SK-N-SH treated with all-trans-retinoic acid at 6 μM for 48 hours (cell line): ENCODE data around the gene CDKN2B-AS1.

Source experiments
- ATAC-seq: fragments of 200-7000 bp; cut with Tn5 transposase; 3 replicates; pipeline ENCODE4 v1.9.1; 2020; ENCODE audit warnings: mild to moderate bottlenecking, moderate library complexity
- ARNTL ChIP-seq: fragments of 450-650 bp; formaldehyde crosslinking; IDR thresholded peaks from 2 replicates; pipeline ENCODE4 v1.5.0; 2020; ENCODE audit warnings: low read depth, mild to moderate bottlenecking, moderate library complexity, borderline replicate concordance
- BACH2 ChIP-seq: fragments of 250-450 bp; sonication (Bioruptor Pico); IDR thresholded peaks from 2 replicates; pipeline ENCODE4 v1.9.0; 2021; ENCODE audit warnings: mild to moderate bottlenecking, borderline replicate concordance
- CREB5 ChIP-seq: fragments of 250-450 bp; sonication (Bioruptor Pico); IDR thresholded peaks from 2 replicates; pipeline ENCODE4 v1.5.1; 2020; ENCODE audit warnings: low read depth, mild to moderate bottlenecking, moderate library complexity
- CSRNP3 ChIP-seq: fragments of 250-450 bp; sonication (Bioruptor Pico); IDR thresholded peaks from 2 replicates; pipeline ENCODE4 v1.5.1; 2021; ENCODE audit warnings: mild to moderate bottlenecking, moderate library complexity
- ESRRG ChIP-seq: fragments of 250-450 bp; sonication (Bioruptor Pico); IDR thresholded peaks from 2 replicates; pipeline ENCODE4 v1.6.1; 2021; ENCODE audit warnings: mild to moderate bottlenecking
- GLIS3 ChIP-seq: fragments of 250-450 bp; sonication (Bioruptor Pico); IDR thresholded peaks from 2 replicates; pipeline ENCODE4 v1.5.0; 2020; ENCODE audit warnings: mild to moderate bottlenecking, moderate library complexity
- ISL1 ChIP-seq: fragments of 250-450 bp; sonication (Bioruptor Pico); IDR thresholded peaks from 2 replicates; pipeline ENCODE4 v2.1.2; 2022; ENCODE audit warnings: mild to moderate bottlenecking, moderate library complexity
- OSR1 ChIP-seq: fragments of 250-450 bp; sonication (Bioruptor Pico); IDR thresholded peaks from 2 replicates; pipeline ENCODE4 v1.8.0; 2022; ENCODE audit warnings: moderate library complexity, mild to moderate bottlenecking, inconsistent platforms
- PATZ1 ChIP-seq: fragments of 250-450 bp; sonication (Bioruptor Pico); IDR thresholded peaks from 2 replicates; pipeline ENCODE4 v1.8.0; 2020; ENCODE audit warnings: mild to moderate bottlenecking, moderate library complexity, borderline replicate concordance
- POU6F1 ChIP-seq: fragments of 250-450 bp; sonication (Bioruptor Pico); IDR thresholded peaks from 2 replicates; pipeline ENCODE4 v1.8.0; 2021; ENCODE audit warnings: low read depth, mild to moderate bottlenecking, moderate library complexity, borderline replicate concordance
- PPARA ChIP-seq: fragments of 250-450 bp; sonication (Bioruptor Pico); IDR thresholded peaks from 2 replicates; pipeline ENCODE4 v1.5.0; 2020; ENCODE audit warnings: mild to moderate bottlenecking, borderline replicate concordance
- RARB ChIP-seq: fragments of 250-450 bp; sonication (Bioruptor Pico); IDR thresholded peaks from 2 replicates; pipeline ENCODE4 v1.8.0; 2021; ENCODE audit warnings: mild to moderate bottlenecking, moderate library complexity
- SNAI2 ChIP-seq: fragments of 250-450 bp; sonication (Bioruptor Pico); IDR thresholded peaks from 2 replicates; pipeline ENCODE4 v1.5.0; 2020; ENCODE audit warnings: mild to moderate bottlenecking, moderate library complexity
- TCF4 ChIP-seq: fragments of 250-450 bp; sonication (Bioruptor Pico); IDR thresholded peaks from 2 replicates; pipeline ENCODE4 v1.8.0; 2021; ENCODE audit warnings: mild to moderate bottlenecking, moderate library complexity, borderline replicate concordance
- TOX ChIP-seq: fragments of 250-450 bp; sonication (Bioruptor Pico); IDR thresholded peaks from 2 replicates; pipeline ENCODE4 v1.8.0; 2021; ENCODE audit warnings: mild to moderate bottlenecking, moderate library complexity, borderline replicate concordance
- TSHZ2 ChIP-seq: fragments of 250-450 bp; sonication (Bioruptor Pico); IDR thresholded peaks from 2 replicates; pipeline ENCODE4 v1.5.0; 2020; ENCODE audit warnings: mild to moderate bottlenecking, moderate library complexity
- ZC3H10 ChIP-seq: fragments of 250-450 bp; sonication (Bioruptor Pico); IDR thresholded peaks from 2 replicates; pipeline ENCODE4 v1.5.1; 2021; ENCODE audit warnings: mild to moderate bottlenecking, moderate library complexity
- ZFP3 ChIP-seq: fragments of 250-450 bp; sonication (Bioruptor Pico); IDR thresholded peaks from 2 replicates; pipeline ENCODE4 v1.5.0; 2020; ENCODE audit warnings: mild to moderate bottlenecking, moderate library complexity
- ZFP30 ChIP-seq: fragments of 450-650 bp; formaldehyde crosslinking; IDR thresholded peaks from 2 replicates; pipeline ENCODE4 v1.5.0; 2022; ENCODE audit warnings: mild to moderate bottlenecking, moderate library complexity
- ZNF565 ChIP-seq: fragments of 450-650 bp; formaldehyde crosslinking; conservative IDR thresholded peaks from 2 replicates; pipeline ENCODE4 v1.5.0; 2020; ENCODE audit warnings: low read depth, mild to moderate bottlenecking, moderate library complexity
- ZNF70 ChIP-seq: fragments of 450-650 bp; formaldehyde crosslinking; IDR thresholded peaks from 2 replicates; pipeline ENCODE4 v1.5.0; 2020; ENCODE audit warnings: mild to moderate bottlenecking, moderate library complexity
- ZNF8 ChIP-seq: fragments of 450-650 bp; formaldehyde crosslinking; IDR thresholded peaks from 2 replicates; pipeline ENCODE4 v1.5.0; 2020; ENCODE audit warnings: mild to moderate bottlenecking, moderate library complexity

Gene CDKN2B-AS1

GRCh38 chr9:22060831-22061383 is 66.3 kb downstream of the CDKN2B-AS1 start:
- ATAC-seq: no peak
- TF ChIP-seq TCF4 (CRISPR knock-in tag): no peak
- TF ChIP-seq CREB5: no peak
- no peak for TF ChIP-seq ARNTL (CRISPR knock-in tag)
- TF ChIP-seq ISL1 (CRISPR knock-in tag): no peak
- no peak for TF ChIP-seq RARB (CRISPR knock-in tag)
- no peak for TF ChIP-seq ZFP3 (CRISPR knock-in tag)
- no peak for TF ChIP-seq SNAI2 (CRISPR knock-in tag)
- TF ChIP-seq ZNF8: no peak
- TF ChIP-seq BACH2 (CRISPR knock-in tag): no peak
- no peak for TF ChIP-seq ZC3H10
- no peak for TF ChIP-seq TOX (CRISPR knock-in tag)
- TF ChIP-seq ZNF565 (CRISPR knock-in tag): no peak
- no peak for TF ChIP-seq OSR1 (CRISPR knock-in tag)
- no peak for TF ChIP-seq PPARA (CRISPR knock-in tag)
- TF ChIP-seq GLIS3: no peak

GRCh38 chr9:22064957-22065356 is 70.4 kb downstream of the CDKN2B-AS1 start:
- TF ChIP-seq POU6F1 (CRISPR knock-in tag) (no peak), TCF4 (CRISPR knock-in tag) (no peak), CREB5 (no peak), ISL1 (CRISPR knock-in tag) (no peak), SNAI2 (CRISPR knock-in tag) (no peak), PATZ1 (CRISPR knock-in tag) (no peak), CSRNP3 (no peak)
- ATAC-seq: no peak

- ATAC-seq: no peak
- TF ChIP-seq ARNTL (CRISPR knock-in tag): no peak
- TF ChIP-seq OSR1 (CRISPR knock-in tag): no peak
- no peak for TF ChIP-seq SNAI2 (CRISPR knock-in tag)
- no peak for TF ChIP-seq TCF4 (CRISPR knock-in tag)
- no peak for TF ChIP-seq BACH2 (CRISPR knock-in tag)
- TF ChIP-seq TSHZ2: no peak
- TF ChIP-seq ZFP3 (CRISPR knock-in tag): no peak
- TF ChIP-seq ZNF8: no peak
- no peak for TF ChIP-seq PPARA (CRISPR knock-in tag)
- TF ChIP-seq PATZ1 (CRISPR knock-in tag): no peak
- no peak for TF ChIP-seq ZNF565 (CRISPR knock-in tag)
- TF ChIP-seq ESRRG (CRISPR knock-in tag): no peak
- TF ChIP-seq CREB5: no peak
- no peak for TF ChIP-seq ZFP30 (CRISPR knock-in tag)
- TF ChIP-seq ZNF70: no peak
These were observed 71.0 kb downstream of the CDKN2B-AS1 start for GRCh38 chr9:22065431-22066200.
